H1 (cell line): ENCODE results near the gene CENPB. TPM values are rescaled to one million over a fixed set of nuclear protein-coding genes. Genes with fewer than 3 reads are reported as not detected.
A peak's percentile ranks its signal among the peaks of the same experiment; 100 is the strongest.

Source experiments
- CTCF ChIA-PET: fragments of 300-600 bp; sonication (Branson Sonifier 250); formaldehyde crosslinking; loops from one replicate; lab custom pipeline; 2021; ENCODE audit not compliant: partially characterized antibody; lab: Charles Lee
- POLR2A ChIA-PET: fragments of 300-600 bp; sonication (Branson Sonifier 250); formaldehyde crosslinking; loops from one replicate; lab custom pipeline; 2021; ENCODE audit warnings: inconsistent platforms; ENCODE audit not compliant: partially characterized antibody; lab: Charles Lee
- DNase-seq, 2 experiments: peaks; one replicate each; pipeline versions ENCODE4 v3.0.0 to v3.0.0-alpha.2; 2010 to 2022; ENCODE audit warnings: low spot score in 2 of 2, low read depth in 1 of 2, mixed read lengths in 1 of 2
- FAIRE-seq: peaks from 2 replicates; lab custom pipeline; 2011; peaks lifted over from hg19 to GRCh38; lab: Jason Lieb, UNC
- H2AFZ ChIP-seq: 2 replicates; pipeline ENCODE4 v1.8.1; 2012; ENCODE audit warnings: low read length, inconsistent platforms
- H2AK5ac ChIP-seq: 2 replicates; pipeline ENCODE4 v1.6.1; 2013; ENCODE audit warnings: low read depth, low read length
- H2BK120ac ChIP-seq: replicated peaks from 2 replicates; pipeline ENCODE3; 2013; ENCODE audit warnings: low read depth, low read length, inconsistent platforms
- H2BK12ac ChIP-seq: 2 replicates; pipeline ENCODE4 v1.6.1; 2013; ENCODE audit warnings: low read depth, low read length
- H2BK15ac ChIP-seq: 2 replicates; pipeline ENCODE4 v1.6.1; 2013; ENCODE audit warnings: low read length
- H2BK20ac ChIP-seq: 2 replicates; pipeline ENCODE4 v1.6.1; 2013; ENCODE audit warnings: low read length
- H2BK5ac ChIP-seq: 2 replicates; pipeline ENCODE4 v1.6.1; 2013; ENCODE audit warnings: low read depth, low read length
- H3K14ac ChIP-seq: 2 replicates; pipeline ENCODE4 v1.6.1; 2013; ENCODE audit warnings: inconsistent platforms; ENCODE audit not compliant: insufficient read length
- H3K18ac ChIP-seq: 2 replicates; pipeline ENCODE4 v1.6.1; 2013; ENCODE audit warnings: low read length; ENCODE audit errors: extremely low read depth
- H3K23ac ChIP-seq: 2 replicates; pipeline ENCODE4 v1.6.1; 2013; ENCODE audit warnings: inconsistent platforms; ENCODE audit not compliant: insufficient read length
- H3K23me2 ChIP-seq: 2 replicates; pipeline ENCODE4 v1.6.1; 2013; ENCODE audit warnings: low read depth, low read length
- H3K27ac ChIP-seq: 2 replicates; pipeline ENCODE4 v1.6.1; 2011; ENCODE audit warnings: low read depth, low read length, inconsistent platforms
- H3K27me3 ChIP-seq, 4 experiments: replicated peaks in 1 of 4; 1 replicate in 1 of 4; 2 replicates in 3 of 4; pipeline versions ENCODE4 v1.6.1 to v1.8.1; 2011 to 2013; ENCODE audit warnings: low read length in 3 of 4, mild to moderate bottlenecking in 3 of 4, inconsistent platforms in 2 of 4, mixed read lengths in 2 of 4, moderate library complexity in 1 of 4; ENCODE audit not compliant: control insufficient read depth in 3 of 4, insufficient read depth in 3 of 4; ENCODE audit errors: extremely low read depth in 1 of 4
- H3K36me3 ChIP-seq, 4 experiments: 2 replicates each; pipeline versions ENCODE4 v1.6.1 to v1.8.1; 2011 to 2013; ENCODE audit warnings: mild to moderate bottlenecking in 4 of 4, low read length in 3 of 4, moderate library complexity in 2 of 4, control low read depth in 1 of 4, inconsistent platforms in 1 of 4; ENCODE audit not compliant: insufficient read depth in 4 of 4, control insufficient read depth in 2 of 4
- H3K4ac ChIP-seq: replicated peaks from 2 replicates; pipeline ENCODE3; 2013; ENCODE audit warnings: low read length, low read depth, mixed read lengths, inconsistent platforms; ENCODE audit not compliant: insufficient read length
- H3K4me1 ChIP-seq, 4 experiments: replicated peaks in 1 of 4; 1 replicate in 1 of 4; 2 replicates in 3 of 4; pipeline versions ENCODE4 v1.6.1 to v1.8.1; 2011 to 2013; ENCODE audit warnings: low read length in 3 of 4, inconsistent platforms in 2 of 4, mixed read lengths in 1 of 4; ENCODE audit not compliant: insufficient read depth in 4 of 4, control insufficient read depth in 3 of 4
- H3K4me2 ChIP-seq, 2 experiments: 2 replicates each; pipeline versions ENCODE4 v1.6.1 to v1.8.1; 2011 to 2013; ENCODE audit warnings: low read depth in 2 of 2, low read length in 2 of 2, control low read depth in 1 of 2, inconsistent platforms in 1 of 2, mild to moderate bottlenecking in 1 of 2; ENCODE audit not compliant: insufficient read depth in 1 of 2
- H3K4me3 ChIP-seq, 4 experiments: fragments of 200-600, 300-600 bp in 1 of 4; sonication (generic), shearing (Covaris generic), sonication (Bioruptor Twin) in 1 of 4; 2 replicates each; pipeline versions ENCODE4 v1.5.1 to v1.8.1; 2011 to 2016; ENCODE audit warnings: low read length in 4 of 4, low read depth in 3 of 4, control low read depth in 2 of 4, inconsistent platforms in 2 of 4, mild to moderate bottlenecking in 2 of 4, mixed read lengths in 1 of 4, moderate library complexity in 1 of 4; ENCODE audit not compliant: insufficient read depth in 2 of 4; ENCODE audit errors: extremely low read depth in 1 of 4
- H3K56ac ChIP-seq: replicated peaks from 2 replicates; pipeline ENCODE3; 2013; ENCODE audit warnings: low read depth, mild to moderate bottlenecking, mixed read lengths, low read length, inconsistent platforms; ENCODE audit not compliant: insufficient read length
- H3K79me1 ChIP-seq: 2 replicates; pipeline ENCODE4 v1.6.1; 2013; ENCODE audit warnings: low read depth, low read length, control low read depth
- H3K79me2 ChIP-seq, 2 experiments: 2 replicates each; pipeline versions ENCODE4 v1.6.1 to v1.8.1; 2012 to 2013; ENCODE audit warnings: low read length in 2 of 2, mild to moderate bottlenecking in 2 of 2, inconsistent platforms in 1 of 2; ENCODE audit not compliant: insufficient read depth in 2 of 2, control insufficient read depth in 1 of 2
- H3K9ac ChIP-seq, 4 experiments: replicated peaks in 1 of 4; 1 replicate in 1 of 4; 2 replicates in 3 of 4; pipeline versions ENCODE4 v1.6.1 to v1.8.1; 2011 to 2013; ENCODE audit warnings: low read depth in 3 of 4, low read length in 3 of 4, control low read depth in 2 of 4, mild to moderate bottlenecking in 2 of 4, moderate library complexity in 2 of 4, inconsistent platforms in 1 of 4; ENCODE audit errors: extremely low read depth in 1 of 4
- H3K9me3 ChIP-seq, 2 experiments: 2 replicates each; pipeline versions ENCODE4 v1.6.1 to v1.8.1; 2012 to 2013; ENCODE audit warnings: mild to moderate bottlenecking in 2 of 2, moderate library complexity in 2 of 2, control low read depth in 1 of 2, inconsistent platforms in 1 of 2, low read depth in 1 of 2, low read length in 1 of 2, mixed read lengths in 1 of 2; ENCODE audit not compliant: insufficient read depth in 2 of 2
- H4K20me1 ChIP-seq, 2 experiments: replicated peaks in 1 of 2; 2 replicates each; pipeline versions ENCODE3 to v1.8.1; 2011 to 2013; ENCODE audit warnings: inconsistent platforms in 2 of 2, low read length in 2 of 2, mild to moderate bottlenecking in 1 of 2; ENCODE audit not compliant: insufficient read depth in 2 of 2, control insufficient read depth in 1 of 2
- H4K5ac ChIP-seq: 2 replicates; pipeline ENCODE4 v1.6.1; 2013; ENCODE audit warnings: low read length, low read depth, mixed read lengths, inconsistent platforms; ENCODE audit not compliant: insufficient read length
- H4K8ac ChIP-seq: 2 replicates; pipeline ENCODE4 v1.8.0; 2013; ENCODE audit warnings: mild to moderate bottlenecking, moderate library complexity, low read length, inconsistent platforms; ENCODE audit not compliant: insufficient read depth; ENCODE audit errors: extremely low read depth
- H4K91ac ChIP-seq: replicated peaks from 2 replicates; pipeline ENCODE3; 2013; ENCODE audit warnings: low read length, mixed read lengths, inconsistent platforms; ENCODE audit not compliant: insufficient read length
- ASH2L ChIP-seq: fragments of 200-600, 300-600 bp; sonication (generic); IDR thresholded peaks from one replicate; pipeline ENCODE4 v1.7.1; 2017; ENCODE audit warnings: low read length
- CEBPB ChIP-seq: IDR thresholded peaks from 2 replicates; pipeline ENCODE4 v1.6.1; 2012; ENCODE audit warnings: low read depth, low read length
- JUN ChIP-seq: IDR thresholded peaks from 2 replicates; pipeline ENCODE4 v1.6.1; 2011; ENCODE audit warnings: low read depth, mild to moderate bottlenecking, improper control_type of control experiment, low read length
- WGBS, 2 experiments: shearing (Covaris generic) in 1 of 2; methylation state at CpG; one replicate each; pipeline versions ENCODE4 v1.1.6 to v1.1.7; 2013 to 2015; ENCODE audit warnings: low lambda C conversion rate in 2 of 2, mixed read lengths in 2 of 2, inconsistent platforms in 1 of 2, low coverage in 1 of 2, missing lambda C conversion rate in 1 of 2; ENCODE audit not compliant: insufficient replicate concordance in 2 of 2, insufficient coverage in 1 of 2, insufficient read length in 1 of 2; ENCODE audit errors: extremely low coverage in 1 of 2, missing lambda C conversion rate in 1 of 2; 5-methylcytosine and 5-hydroxymethylcytosine counted together
- polyA plus RNA-seq, 7 experiments: library from polyadenylated mRNA; depleted of rRNA in 3 of 7; stranded (reverse) in 5 of 7; unstranded in 2 of 7; fragments of >200 nt in 5 of 7; fragments of 200-250 nt in 2 of 7; gene quantifications; 1 replicate in 5 of 7; 2 replicates in 1 of 7; 4 replicates in 1 of 7; pipeline versions ENCODE4 v1.2.1 to v1.2.3, GENCODE V29; 2011 to 2013; ENCODE audit warnings: missing spikeins in 2 of 7, mixed read lengths in 2 of 7
- total RNA-seq: library from RNA; stranded (reverse); fragmentation: NEBNext Ultra II Directional; extraction: Animal tissue kit (Norgen Biotek cat#: 25700); gene quantifications from 2 replicates; pipeline ENCODE4 v1.2.1, GENCODE V29; 2021

CENPB gene
- total and polyA plus RNA-seq, 2 of the 8 experiments (the other 6 are each of a cell fraction or from before 2014, with no cell fraction given) = 17.7 to 51.6 TPM

DNA sequence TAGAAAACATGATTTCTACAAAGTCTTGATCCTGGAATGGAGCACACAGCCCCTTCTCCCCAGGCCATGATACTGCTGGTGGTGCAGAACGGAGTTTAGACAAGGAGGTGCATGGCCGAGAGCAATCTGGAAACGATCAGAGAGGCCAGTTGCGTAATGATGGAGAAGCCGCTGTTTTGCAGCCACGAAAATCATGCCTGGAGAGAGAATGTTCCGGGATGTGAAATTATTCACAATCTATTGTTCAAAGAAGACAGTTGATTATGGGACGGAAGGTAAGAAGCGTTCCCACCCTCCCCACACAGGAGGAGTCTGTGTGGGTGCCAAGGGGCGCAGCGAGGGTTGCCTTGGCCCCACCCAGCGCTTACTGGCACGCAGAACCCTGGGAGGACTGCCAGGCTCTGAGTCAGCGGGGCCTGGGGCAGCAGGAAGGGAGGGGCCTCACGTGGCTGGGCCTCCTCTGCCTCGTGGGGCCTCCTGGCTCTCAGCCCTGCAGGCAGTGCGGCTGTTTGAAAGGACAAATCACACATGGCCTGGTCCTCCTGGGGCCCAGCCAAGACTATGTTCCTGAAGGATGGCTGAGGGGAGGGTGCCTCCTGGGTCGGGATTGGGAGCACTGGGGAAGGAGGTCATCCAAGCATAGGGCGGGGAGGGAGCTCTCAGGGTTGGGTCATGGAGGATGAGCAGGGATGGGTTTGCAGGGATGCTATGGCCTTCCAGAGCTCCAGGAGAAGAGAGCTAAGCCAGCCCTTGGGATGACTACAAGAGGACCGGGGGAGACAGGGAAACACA, 25.1 kb upstream of the CENPB start:
- no peak overlapping the region for H3K4me2 ChIP-seq
- no peak for TF ChIP-seq JUN
- TF ChIP-seq ASH2L = no peak
- TF ChIP-seq CEBPB = peak; percentile 60; the same call in 1 of the 2 replicates
- H2AFZ ChIP-seq = no peak overlapping the region
- H3K23ac ChIP-seq = no peak overlapping the region
- no peak overlapping the region for H3K56ac ChIP-seq
- H3K27me3 ChIP-seq = no peaks in the 10 kb centered on the region
- H3K18ac ChIP-seq = no peak overlapping the region
- H3K79me1 ChIP-seq = no peaks in the 10 kb centered on the region
- H2BK120ac ChIP-seq = no peak overlapping the region
- peaks cover 7 to 20% (median 11%) of the 10 kb centered on the region in 4 experiments; a peak in 6 of 7 replicates for H3K4me1 ChIP-seq
- H3K23me2 ChIP-seq = no peaks in the 10 kb centered on the region
- H3K27ac ChIP-seq = no peak overlapping the region
- POLR2A ChIA-PET = interaction anchor here (2.2 kb wide), 1 partner anchor 11 kb away, joined by 6 read pairs; no protein-coding TSS in a partner anchor
- H4K91ac ChIP-seq = no peak overlapping the region
- CTCF ChIA-PET = interaction anchor here (0.6 to 10.6 kb wide), 6 partner anchors 23 to 917 kb away, joined by 3 to 128 read pairs (median 4); partner anchors contain the start of genes ADISSP, CENPB and SPEF1
- no peak overlapping the region for H3K14ac ChIP-seq
- no peak for FAIRE-seq
- no peaks in the 10 kb centered on the region for H4K20me1 ChIP-seq
- no peak overlapping the region for H3K4me3 ChIP-seq
- no peak overlapping the region for H3K9ac ChIP-seq
- no peaks in the 10 kb centered on the region for H3K36me3 ChIP-seq
- no peak overlapping the region for H2BK20ac ChIP-seq
- no peak for DNase-seq
- H2BK12ac ChIP-seq = no peak overlapping the region
- H2BK15ac ChIP-seq = no peak overlapping the region
- H2AK5ac ChIP-seq = no peak overlapping the region
- H4K5ac ChIP-seq = no peak overlapping the region
- WGBS, 2 experiments = 85% methylated on average over 20 of the region's 20 CpGs; no CpG with 5 or more reads in 1 of the 2 experiments
- no peaks in the 10 kb centered on the region for H3K79me2 ChIP-seq
- H3K4ac ChIP-seq = no peak overlapping the region
- no peak overlapping the region for H2BK5ac ChIP-seq
- H3K9me3 ChIP-seq = no peaks in the 10 kb centered on the region
- peak overlapping the region; percentile 71; the same call in 1 of the 2 replicates for H4K8ac ChIP-seq
